Esophagus muscularis mucosa (tissue), 3 donors: ENCODE data around the gene XRN1.

Experiments used
- EP300 ChIP-seq: sonication (generic); formaldehyde crosslinking; IDR thresholded peaks from one replicate; pipeline ENCODE4 v1.6.1; 2017; ENCODE audit warnings: antibody characterized with exemption
- TF ChIP-seq, protein P1 (sequence below), 3 experiments: fragments of 200-600 bp in 2 of 3; fragments of 450-650 bp in 1 of 3; sonication (generic) in 2 of 3; IDR thresholded peaks; one replicate each; pipeline ENCODE4 v1.5.1; 2017 to 2019; ENCODE audit warnings: antibody characterized with exemption in 3 of 3, mild to moderate bottlenecking in 2 of 3, moderate library complexity in 1 of 3

GRCh38 chr3:142319094-142319493, 128.7 kb downstream of the XRN1 start:
- TF ChIP-seq, protein P1, sequence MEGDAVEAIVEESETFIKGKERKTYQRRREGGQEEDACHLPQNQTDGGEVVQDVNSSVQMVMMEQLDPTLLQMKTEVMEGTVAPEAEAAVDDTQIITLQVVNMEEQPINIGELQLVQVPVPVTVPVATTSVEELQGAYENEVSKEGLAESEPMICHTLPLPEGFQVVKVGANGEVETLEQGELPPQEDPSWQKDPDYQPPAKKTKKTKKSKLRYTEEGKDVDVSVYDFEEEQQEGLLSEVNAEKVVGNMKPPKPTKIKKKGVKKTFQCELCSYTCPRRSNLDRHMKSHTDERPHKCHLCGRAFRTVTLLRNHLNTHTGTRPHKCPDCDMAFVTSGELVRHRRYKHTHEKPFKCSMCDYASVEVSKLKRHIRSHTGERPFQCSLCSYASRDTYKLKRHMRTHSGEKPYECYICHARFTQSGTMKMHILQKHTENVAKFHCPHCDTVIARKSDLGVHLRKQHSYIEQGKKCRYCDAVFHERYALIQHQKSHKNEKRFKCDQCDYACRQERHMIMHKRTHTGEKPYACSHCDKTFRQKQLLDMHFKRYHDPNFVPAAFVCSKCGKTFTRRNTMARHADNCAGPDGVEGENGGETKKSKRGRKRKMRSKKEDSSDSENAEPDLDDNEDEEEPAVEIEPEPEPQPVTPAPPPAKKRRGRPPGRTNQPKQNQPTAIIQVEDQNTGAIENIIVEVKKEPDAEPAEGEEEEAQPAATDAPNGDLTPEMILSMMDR (IDR thresholded peaks at IDR 0.05): no peak
- TF ChIP-seq EP300: no peak
